Measurements from ENCODE around the gene BACE2. TPM values are rescaled to one million over a fixed set of nuclear protein-coding genes. Genes with fewer than 3 reads are reported as not detected.

The BACE2 gene
- total and polyA plus RNA-seq, 2 of the 13 experiments (the other 11 are each of a cell fraction or from before 2014, with no cell fraction given) = 0.07 to 0.11 TPM

DNA sequence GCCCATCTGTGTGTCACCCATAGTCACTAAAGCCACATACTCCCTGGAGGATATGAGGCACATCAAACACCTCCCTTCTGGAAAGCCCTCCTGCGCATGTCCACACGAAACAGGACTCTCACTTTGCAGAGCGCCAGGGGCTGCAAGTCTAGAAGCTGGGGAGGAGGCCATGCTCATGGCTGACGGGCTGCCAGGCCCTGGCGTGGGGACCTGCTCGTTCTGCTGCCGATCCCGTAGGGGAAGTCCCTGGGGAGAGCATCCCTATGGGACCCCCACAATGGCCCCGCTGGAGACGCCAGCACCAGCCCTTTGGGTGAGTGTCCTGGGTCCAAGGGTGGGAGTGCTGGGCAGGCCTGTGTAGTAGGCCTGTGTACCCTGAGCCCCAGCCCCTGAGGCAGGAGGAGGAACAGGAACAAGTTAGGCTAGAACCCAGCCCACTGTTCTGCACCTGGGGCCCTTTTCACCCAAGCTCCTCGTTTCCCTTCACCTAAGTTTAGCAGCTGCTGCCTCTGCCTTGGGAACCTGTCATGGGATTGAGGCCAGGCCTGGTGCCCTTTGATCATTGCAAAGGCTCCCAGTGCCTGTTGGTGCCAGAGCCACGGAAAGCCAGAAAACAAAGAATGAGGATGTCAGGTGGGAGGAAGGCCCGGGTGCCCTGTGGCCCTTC, 158.6 kb downstream of the BACE2 start (continued):
- TF ChIP-seq, protein P1, sequence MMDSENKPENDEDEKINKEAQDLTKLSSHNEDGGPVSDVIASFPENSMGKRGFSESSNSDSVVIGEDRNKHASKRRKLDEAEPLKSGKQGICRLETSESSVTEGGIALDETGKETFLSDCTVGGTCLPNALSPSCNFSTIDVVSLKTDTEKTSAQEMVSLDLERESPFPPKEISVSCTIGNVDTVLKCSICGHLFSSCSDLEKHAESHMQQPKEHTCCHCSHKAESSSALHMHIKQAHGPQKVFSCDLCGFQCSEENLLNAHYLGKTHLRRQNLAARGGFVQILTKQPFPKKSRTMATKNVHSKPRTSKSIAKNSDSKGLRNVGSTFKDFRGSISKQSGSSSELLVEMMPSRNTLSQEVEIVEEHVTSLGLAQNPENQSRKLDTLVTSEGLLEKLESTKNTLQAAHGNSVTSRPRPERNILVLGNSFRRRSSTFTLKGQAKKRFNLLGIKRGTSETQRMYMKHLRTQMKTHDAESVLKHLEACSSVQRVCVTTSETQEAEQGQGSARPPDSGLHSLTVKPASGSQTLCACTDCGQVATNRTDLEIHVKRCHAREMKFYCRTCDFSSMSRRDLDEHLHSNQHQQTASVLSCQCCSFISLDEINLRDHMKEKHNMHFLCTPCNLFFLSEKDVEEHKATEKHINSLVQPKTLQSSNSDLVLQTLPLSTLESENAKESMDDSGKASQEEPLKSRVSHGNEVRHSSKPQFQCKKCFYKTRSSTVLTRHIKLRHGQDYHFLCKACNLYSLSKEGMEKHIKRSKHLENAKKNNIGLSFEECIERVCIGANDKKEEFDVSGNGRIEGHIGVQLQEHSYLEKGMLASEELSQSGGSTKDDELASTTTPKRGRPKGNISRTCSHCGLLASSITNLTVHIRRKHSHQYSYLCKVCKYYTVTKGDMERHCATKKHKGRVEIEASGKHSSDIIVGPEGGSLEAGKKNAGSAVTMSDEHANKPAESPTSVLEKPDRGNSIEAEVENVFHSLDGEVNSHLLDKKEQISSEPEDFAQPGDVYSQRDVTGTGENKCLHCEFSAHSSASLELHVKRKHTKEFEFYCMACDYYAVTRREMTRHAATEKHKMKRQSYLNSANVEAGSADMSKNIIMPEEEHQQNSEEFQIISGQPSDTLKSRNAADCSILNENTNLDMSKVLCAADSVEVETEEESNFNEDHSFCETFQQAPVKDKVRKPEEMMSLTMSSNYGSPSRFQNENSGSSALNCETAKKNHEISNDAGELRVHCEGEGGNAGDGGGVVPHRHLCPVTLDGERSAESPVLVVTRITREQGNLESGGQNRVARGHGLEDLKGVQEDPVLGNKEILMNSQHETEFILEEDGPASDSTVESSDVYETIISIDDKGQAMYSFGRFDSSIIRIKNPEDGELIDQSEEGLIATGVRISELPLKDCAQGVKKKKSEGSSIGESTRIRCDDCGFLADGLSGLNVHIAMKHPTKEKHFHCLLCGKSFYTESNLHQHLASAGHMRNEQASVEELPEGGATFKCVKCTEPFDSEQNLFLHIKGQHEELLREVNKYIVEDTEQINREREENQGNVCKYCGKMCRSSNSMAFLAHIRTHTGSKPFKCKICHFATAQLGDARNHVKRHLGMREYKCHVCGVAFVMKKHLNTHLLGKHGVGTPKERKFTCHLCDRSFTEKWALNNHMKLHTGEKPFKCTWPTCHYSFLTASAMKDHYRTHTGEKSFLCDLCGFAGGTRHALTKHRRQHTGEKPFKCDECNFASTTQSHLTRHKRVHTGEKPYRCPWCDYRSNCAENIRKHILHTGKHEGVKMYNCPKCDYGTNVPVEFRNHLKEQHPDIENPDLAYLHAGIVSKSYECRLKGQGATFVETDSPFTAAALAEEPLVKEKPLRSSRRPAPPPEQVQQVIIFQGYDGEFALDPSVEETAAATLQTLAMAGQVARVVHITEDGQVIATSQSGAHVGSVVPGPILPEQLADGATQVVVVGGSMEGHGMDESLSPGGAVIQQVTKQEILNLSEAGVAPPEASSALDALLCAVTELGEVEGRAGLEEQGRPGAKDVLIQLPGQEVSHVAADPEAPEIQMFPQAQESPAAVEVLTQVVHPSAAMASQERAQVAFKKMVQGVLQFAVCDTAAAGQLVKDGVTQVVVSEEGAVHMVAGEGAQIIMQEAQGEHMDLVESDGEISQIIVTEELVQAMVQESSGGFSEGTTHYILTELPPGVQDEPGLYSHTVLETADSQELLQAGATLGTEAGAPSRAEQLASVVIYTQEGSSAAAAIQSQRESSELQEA (CRISPR knock-in tag; IDR thresholded peaks at IDR 0.05; ENCODE audit: not compliant biosample characterization) = no peak
- TF ChIP-seq TEAD3 (CRISPR knock-in tag; optimal IDR thresholded peaks at IDR 0.05; ENCODE audit: borderline replicate concordance) (no peak), ZFP36L1 (CRISPR knock-in tag; IDR thresholded peaks at IDR 0.05) (no peak), RXRA (CRISPR knock-in tag; IDR thresholded peaks at IDR 0.05) (no peak), SP2 (CRISPR knock-in tag; IDR thresholded peaks at IDR 0.05) (no peak), KLF12 (CRISPR knock-in tag; IDR thresholded peaks at IDR 0.05; ENCODE audit: borderline replicate concordance) (no peak), ATM (IDR thresholded peaks at IDR 0.05; ENCODE audit: borderline replicate concordance) (no peak), PHF8 (CRISPR knock-in tag; IDR thresholded peaks at IDR 0.05) (no peak)
- TF ChIP-seq, protein P2, sequence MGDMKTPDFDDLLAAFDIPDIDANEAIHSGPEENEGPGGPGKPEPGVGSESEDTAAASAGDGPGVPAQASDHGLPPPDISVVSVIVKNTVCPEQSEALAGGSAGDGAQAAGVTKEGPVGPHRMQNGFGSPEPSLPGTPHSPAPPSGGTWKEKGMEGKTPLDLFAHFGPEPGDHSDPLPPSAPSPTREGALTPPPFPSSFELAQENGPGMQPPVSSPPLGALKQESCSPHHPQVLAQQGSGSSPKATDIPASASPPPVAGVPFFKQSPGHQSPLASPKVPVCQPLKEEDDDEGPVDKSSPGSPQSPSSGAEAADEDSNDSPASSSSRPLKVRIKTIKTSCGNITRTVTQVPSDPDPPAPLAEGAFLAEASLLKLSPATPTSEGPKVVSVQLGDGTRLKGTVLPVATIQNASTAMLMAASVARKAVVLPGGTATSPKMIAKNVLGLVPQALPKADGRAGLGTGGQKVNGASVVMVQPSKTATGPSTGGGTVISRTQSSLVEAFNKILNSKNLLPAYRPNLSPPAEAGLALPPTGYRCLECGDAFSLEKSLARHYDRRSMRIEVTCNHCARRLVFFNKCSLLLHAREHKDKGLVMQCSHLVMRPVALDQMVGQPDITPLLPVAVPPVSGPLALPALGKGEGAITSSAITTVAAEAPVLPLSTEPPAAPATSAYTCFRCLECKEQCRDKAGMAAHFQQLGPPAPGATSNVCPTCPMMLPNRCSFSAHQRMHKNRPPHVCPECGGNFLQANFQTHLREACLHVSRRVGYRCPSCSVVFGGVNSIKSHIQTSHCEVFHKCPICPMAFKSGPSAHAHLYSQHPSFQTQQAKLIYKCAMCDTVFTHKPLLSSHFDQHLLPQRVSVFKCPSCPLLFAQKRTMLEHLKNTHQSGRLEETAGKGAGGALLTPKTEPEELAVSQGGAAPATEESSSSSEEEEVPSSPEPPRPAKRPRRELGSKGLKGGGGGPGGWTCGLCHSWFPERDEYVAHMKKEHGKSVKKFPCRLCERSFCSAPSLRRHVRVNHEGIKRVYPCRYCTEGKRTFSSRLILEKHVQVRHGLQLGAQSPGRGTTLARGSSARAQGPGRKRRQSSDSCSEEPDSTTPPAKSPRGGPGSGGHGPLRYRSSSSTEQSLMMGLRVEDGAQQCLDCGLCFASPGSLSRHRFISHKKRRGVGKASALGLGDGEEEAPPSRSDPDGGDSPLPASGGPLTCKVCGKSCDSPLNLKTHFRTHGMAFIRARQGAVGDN (CRISPR knock-in tag; IDR thresholded peaks at IDR 0.05) = peak; percentile 77
- TF ChIP-seq, protein P3, sequence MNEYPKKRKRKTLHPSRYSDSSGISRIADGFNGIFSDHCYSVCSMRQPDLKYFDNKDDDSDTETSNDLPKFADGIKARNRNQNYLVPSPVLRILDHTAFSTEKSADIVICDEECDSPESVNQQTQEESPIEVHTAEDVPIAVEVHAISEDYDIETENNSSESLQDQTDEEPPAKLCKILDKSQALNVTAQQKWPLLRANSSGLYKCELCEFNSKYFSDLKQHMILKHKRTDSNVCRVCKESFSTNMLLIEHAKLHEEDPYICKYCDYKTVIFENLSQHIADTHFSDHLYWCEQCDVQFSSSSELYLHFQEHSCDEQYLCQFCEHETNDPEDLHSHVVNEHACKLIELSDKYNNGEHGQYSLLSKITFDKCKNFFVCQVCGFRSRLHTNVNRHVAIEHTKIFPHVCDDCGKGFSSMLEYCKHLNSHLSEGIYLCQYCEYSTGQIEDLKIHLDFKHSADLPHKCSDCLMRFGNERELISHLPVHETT (CRISPR knock-in tag; conservative IDR thresholded peaks at IDR 0.05) = no peak
- TF ChIP-seq, protein P4, sequence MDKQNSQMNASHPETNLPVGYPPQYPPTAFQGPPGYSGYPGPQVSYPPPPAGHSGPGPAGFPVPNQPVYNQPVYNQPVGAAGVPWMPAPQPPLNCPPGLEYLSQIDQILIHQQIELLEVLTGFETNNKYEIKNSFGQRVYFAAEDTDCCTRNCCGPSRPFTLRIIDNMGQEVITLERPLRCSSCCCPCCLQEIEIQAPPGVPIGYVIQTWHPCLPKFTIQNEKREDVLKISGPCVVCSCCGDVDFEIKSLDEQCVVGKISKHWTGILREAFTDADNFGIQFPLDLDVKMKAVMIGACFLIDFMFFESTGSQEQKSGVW (CRISPR knock-in tag; IDR thresholded peaks at IDR 0.05; ENCODE audit: borderline replicate concordance) = no peak
- TF ChIP-seq, protein P5, sequence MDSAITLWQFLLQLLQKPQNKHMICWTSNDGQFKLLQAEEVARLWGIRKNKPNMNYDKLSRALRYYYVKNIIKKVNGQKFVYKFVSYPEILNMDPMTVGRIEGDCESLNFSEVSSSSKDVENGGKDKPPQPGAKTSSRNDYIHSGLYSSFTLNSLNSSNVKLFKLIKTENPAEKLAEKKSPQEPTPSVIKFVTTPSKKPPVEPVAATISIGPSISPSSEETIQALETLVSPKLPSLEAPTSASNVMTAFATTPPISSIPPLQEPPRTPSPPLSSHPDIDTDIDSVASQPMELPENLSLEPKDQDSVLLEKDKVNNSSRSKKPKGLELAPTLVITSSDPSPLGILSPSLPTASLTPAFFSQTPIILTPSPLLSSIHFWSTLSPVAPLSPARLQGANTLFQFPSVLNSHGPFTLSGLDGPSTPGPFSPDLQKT (CRISPR knock-in tag; IDR thresholded peaks at IDR 0.05; ENCODE audit: borderline replicate concordance) = no peak
